ENCODE measurements around the gene GDF7.

Gene GDF7

DNA sequence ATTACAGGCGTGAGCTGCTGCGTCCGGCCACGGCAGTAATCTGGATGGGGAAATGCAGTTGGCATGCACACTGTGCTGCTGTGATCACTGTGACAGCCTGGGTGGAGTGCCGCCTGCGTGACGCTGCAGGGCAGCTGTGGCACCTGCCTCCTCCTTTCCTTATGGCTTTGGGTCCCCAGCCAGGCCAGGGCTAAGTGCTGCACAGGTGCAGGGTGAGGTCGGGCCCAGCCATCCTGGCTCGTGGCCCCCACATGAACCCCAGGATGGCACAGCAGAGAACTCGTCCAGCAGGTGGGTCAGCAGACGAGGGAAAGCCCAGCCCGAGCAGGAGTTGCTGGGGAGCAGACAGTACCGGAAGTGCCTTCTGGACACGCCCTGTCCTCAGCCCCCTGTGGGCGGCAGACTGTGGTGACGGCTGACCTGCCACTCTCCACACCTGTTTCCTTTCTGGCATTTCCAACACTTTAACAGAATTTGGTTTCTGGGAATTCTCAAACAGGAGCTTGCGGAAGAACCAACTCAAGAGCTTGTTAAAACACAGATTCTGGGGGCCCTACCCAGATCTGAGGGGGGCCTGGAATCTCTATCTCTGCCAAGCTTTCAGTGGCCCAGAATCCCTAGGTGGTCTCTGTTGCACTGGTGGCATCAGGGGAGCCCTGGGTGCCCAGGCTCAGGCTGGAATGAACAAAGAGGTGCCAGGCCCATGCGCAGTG is 33.0 kb upstream of the GDF7 start:
- DNase-seq (ENCODE audit: extremely low read depth, low read depth) = no peak
- H3K4me3 ChIP-seq (replicated peaks; ENCODE audit: low read depth, low read length) = no peak overlapping the region
- no peak for TF ChIP-seq CTCF (IDR thresholded peaks at IDR 0.05; ENCODE audit: low read depth, low read length, missing control alignments)

GRCh38 chr2:20634507-20635112 is 32.3 kb upstream of the GDF7 start:
- TF ChIP-seq CTCF (IDR thresholded peaks at IDR 0.05; ENCODE audit: low read depth, low read length, missing control alignments) = no peak
- H3K4me3 ChIP-seq (replicated peaks; ENCODE audit: low read depth, low read length) = no peak overlapping the region
- no peak for DNase-seq (ENCODE audit: extremely low read depth, low read depth)

DNA sequence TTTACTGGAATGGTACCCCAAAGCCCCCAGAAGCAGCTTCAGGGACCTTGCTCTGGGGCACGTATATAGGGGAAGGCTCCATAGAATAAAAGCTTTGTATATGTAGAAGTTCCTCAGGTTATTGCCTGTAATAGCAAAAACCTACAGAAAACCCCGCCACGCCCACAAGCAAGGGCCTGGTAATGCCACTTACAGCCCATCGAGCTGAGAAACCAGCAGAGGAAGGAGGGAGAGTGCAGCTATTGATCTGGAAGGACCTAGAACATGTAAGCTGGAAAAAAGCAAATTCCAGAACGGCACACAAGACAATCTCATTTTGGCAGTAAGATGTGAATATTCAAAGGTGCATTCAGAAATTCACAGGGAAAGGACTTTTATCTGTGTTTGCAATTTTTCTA is 31.8 kb upstream of the GDF7 start:
- H3K4me3 ChIP-seq (replicated peaks; ENCODE audit: low read depth, low read length) = no peak overlapping the region
- no peak for DNase-seq (ENCODE audit: extremely low read depth, low read depth)
- no peak for TF ChIP-seq CTCF (IDR thresholded peaks at IDR 0.05; ENCODE audit: low read depth, low read length, missing control alignments)

- DNase-seq (ENCODE audit: extremely low read depth, low read depth) = no peak
- TF ChIP-seq CTCF (IDR thresholded peaks at IDR 0.05; ENCODE audit: low read depth, low read length, missing control alignments) = peak; percentile 96
- no peak overlapping the region for H3K4me3 ChIP-seq (replicated peaks; ENCODE audit: low read depth, low read length)
Measured at GRCh38 chr2:20635675-20636584, 31.0 kb upstream of the GDF7 start.

GRCh38 chr2:20637147-20637546 is 29.8 kb upstream of the GDF7 start:
- no peak for DNase-seq (ENCODE audit: extremely low read depth, low read depth)
- no peak for TF ChIP-seq CTCF (IDR thresholded peaks at IDR 0.05; ENCODE audit: low read depth, low read length, missing control alignments)
- no peak overlapping the region for H3K4me3 ChIP-seq (replicated peaks; ENCODE audit: low read depth, low read length)

DNA sequence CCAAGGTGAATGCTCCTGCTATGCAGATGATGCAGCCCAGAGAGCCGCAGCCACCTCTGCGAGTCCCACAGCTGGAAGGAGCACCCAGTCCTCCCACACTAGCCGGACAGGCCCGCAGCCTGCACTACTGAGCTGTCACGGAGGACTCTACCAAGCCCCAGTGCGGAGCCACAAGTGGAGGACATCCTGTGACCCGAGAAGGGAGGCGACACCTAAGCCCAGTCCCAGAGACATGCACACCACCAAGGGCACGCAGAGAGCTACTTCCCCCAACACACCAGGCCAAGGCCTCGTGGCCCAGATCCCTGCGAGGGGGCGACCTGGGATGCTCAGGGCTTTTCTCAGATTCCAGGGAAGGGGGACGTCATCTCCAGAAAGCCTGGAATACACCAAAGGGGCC is 28.9 kb upstream of the GDF7 start:
- H3K4me3 ChIP-seq (replicated peaks; ENCODE audit: low read depth, low read length) = no peak overlapping the region
- DNase-seq (ENCODE audit: extremely low read depth, low read depth) = no peak
- TF ChIP-seq CTCF (IDR thresholded peaks at IDR 0.05; ENCODE audit: low read depth, low read length, missing control alignments) = no peak

Measured in HFF-Myc (cell line).